SK-N-SH (cell line): ENCODE data around the gene CASP7. TPM values are rescaled to one million over a fixed set of nuclear protein-coding genes. Genes with fewer than 3 reads are reported as not detected.

ENCODE experiments used
- CTCF ChIA-PET: fragments of 300-600, 350-600 bp; formaldehyde crosslinking; extraction: SDS; loops from one replicate; lab custom pipeline; 2021; lab: Yijun Ruan, JAX
- POLR2A ChIA-PET: fragments of 350-600 bp; sonication (Branson Sonifier 250); formaldehyde crosslinking; extraction: SDS; loops from one replicate; lab custom pipeline; 2020; ENCODE audit warnings: antibody characterized with exemption, inconsistent platforms; lab: Yijun Ruan, JAX
- DNase-seq: peaks from one replicate; pipeline ENCODE4 v3.0.0; 2012
- H2AFZ ChIP-seq: fragments of 200-600 bp; sonication (generic); 2 replicates; pipeline ENCODE4 v1.8.1; 2016; ENCODE audit warnings: antibody characterized with exemption, mild to moderate bottlenecking, low read depth
- H3F3A ChIP-seq: fragments of 200-600 bp; sonication (generic); replicated peaks from 2 replicates; pipeline ENCODE3; 2016; ENCODE audit warnings: antibody characterized with exemption, mild to moderate bottlenecking; ENCODE audit not compliant: insufficient read depth
- H3K27ac ChIP-seq, 2 experiments: fragments of 200-500 bp in 1 of 2; fragments of 200-600 bp in 1 of 2; sonication (Bioruptor generic) in 1 of 2; sonication (generic), shearing (Covaris generic) in 1 of 2; 2 replicates each; pipeline versions ENCODE4 v1.5.1 to v1.6.1; 2014 to 2016; ENCODE audit warnings: low read depth in 2 of 2, inconsistent platforms in 1 of 2, low read length in 1 of 2, mild to moderate bottlenecking in 1 of 2, mixed read lengths in 1 of 2
- H3K27me3 ChIP-seq: fragments of 200-600 bp; sonication (generic), shearing (Covaris generic); 2 replicates; pipeline ENCODE4 v1.6.1; 2016; ENCODE audit warnings: mixed run types; ENCODE audit not compliant: insufficient read depth
- H3K36me3 ChIP-seq, 2 experiments: fragments of 200-500 bp in 1 of 2; fragments of 200-600 bp in 1 of 2; sonication (Bioruptor generic) in 1 of 2; sonication (generic) in 1 of 2; replicated peaks in 1 of 2; 2 replicates each; pipeline versions ENCODE3 to v1.5.1; 2014 to 2016; ENCODE audit warnings: low read length in 1 of 2, mild to moderate bottlenecking in 1 of 2; ENCODE audit not compliant: insufficient read depth in 2 of 2, control insufficient read depth in 1 of 2
- H3K4me1 ChIP-seq, 2 experiments: fragments of 200-500 bp in 1 of 2; fragments of 200-600 bp in 1 of 2; sonication (Bioruptor generic) in 1 of 2; sonication (generic), shearing (Covaris generic) in 1 of 2; 2 replicates each; pipeline versions ENCODE4 v1.5.1 to v1.6.1; 2014 to 2016; ENCODE audit warnings: low read depth in 1 of 2, low read length in 1 of 2, mixed run types in 1 of 2; ENCODE audit not compliant: insufficient read depth in 2 of 2, control insufficient read depth in 1 of 2
- H3K4me2 ChIP-seq: fragments of 200-600 bp; sonication (generic), shearing (Covaris generic); 2 replicates; pipeline ENCODE4 v1.6.1; 2017; ENCODE audit warnings: mixed run types
- H3K4me3 ChIP-seq, 2 experiments: fragments of 200-500 bp in 1 of 2; fragments of 200-600 bp in 1 of 2; sonication (Bioruptor generic) in 1 of 2; sonication (generic), shearing (Covaris generic) in 1 of 2; 2 replicates each; pipeline versions ENCODE4 v1.5.1 to v1.8.1; 2014 to 2016; ENCODE audit warnings: low read depth in 2 of 2, inconsistent platforms in 1 of 2, low read length in 1 of 2, mild to moderate bottlenecking in 1 of 2, mixed read lengths in 1 of 2, moderate library complexity in 1 of 2
- H3K79me2 ChIP-seq: fragments of 200-600 bp; sonication (generic); 2 replicates; pipeline ENCODE4 v1.8.1; 2017; ENCODE audit warnings: mild to moderate bottlenecking; ENCODE audit not compliant: insufficient read depth
- H3K9ac ChIP-seq: fragments of 200-600 bp; sonication (generic); 2 replicates; pipeline ENCODE4 v1.6.1; 2017; ENCODE audit warnings: mixed run types
- H3K9me2 ChIP-seq: fragments of 200-600 bp; sonication (generic); 2 replicates; pipeline ENCODE4 v1.6.1; 2017; ENCODE audit warnings: mixed run types
- H3K9me3 ChIP-seq: fragments of 200-600 bp; sonication (generic); 2 replicates; pipeline ENCODE4 v1.6.1; 2017; ENCODE audit warnings: mixed run types, mild to moderate bottlenecking, moderate library complexity
- H4K20me1 ChIP-seq: fragments of 200-600 bp; sonication (generic); 2 replicates; pipeline ENCODE4 v1.6.1; 2017; ENCODE audit warnings: mild to moderate bottlenecking, mixed run types; ENCODE audit not compliant: insufficient read depth
- EP300 ChIP-seq, 2 experiments: IDR thresholded peaks; 2 replicates each; pipeline versions ENCODE4 v1.4.0 to v1.6.1; 2012; ENCODE audit warnings: borderline replicate concordance in 1 of 2, low read depth in 1 of 2, low read length in 1 of 2
- EZH2phosphoT487 ChIP-seq: fragments of 200-600 bp; sonication (generic); IDR thresholded peaks from 2 replicates; pipeline ENCODE4 v1.6.1; 2017; ENCODE audit warnings: low read depth, mixed run types, mild to moderate bottlenecking, antibody characterized with exemption, moderate library complexity, borderline replicate concordance
- FOXM1 ChIP-seq: IDR thresholded peaks from 2 replicates; pipeline ENCODE4 v1.4.0; 2012; ENCODE audit warnings: low read depth, mild to moderate bottlenecking
- GABPA ChIP-seq: IDR thresholded peaks from 2 replicates; pipeline ENCODE4 v1.4.0; 2012; ENCODE audit warnings: low read depth, mild to moderate bottlenecking
- GATA2 ChIP-seq: sonication (generic); formaldehyde crosslinking; IDR thresholded peaks from 2 replicates; pipeline ENCODE4 v1.5.0; 2020; ENCODE audit warnings: mild to moderate bottlenecking, missing genetic modification reagents
- JUND ChIP-seq: IDR thresholded peaks from 2 replicates; pipeline ENCODE4 v1.4.0; 2012
- MEF2A ChIP-seq: IDR thresholded peaks from 2 replicates; pipeline ENCODE4 v1.4.0; 2012; ENCODE audit warnings: low read depth, borderline replicate concordance
- NFIC ChIP-seq: IDR thresholded peaks from 2 replicates; pipeline ENCODE4 v1.4.0; 2012; ENCODE audit warnings: borderline replicate concordance
- NRF1 ChIP-seq: IDR thresholded peaks from 2 replicates; pipeline ENCODE4 v1.6.1; 2012; ENCODE audit warnings: low read depth, mild to moderate bottlenecking, low read length
- RCOR1 ChIP-seq: fragments of 150-350 bp; IDR thresholded peaks from 2 replicates; pipeline ENCODE4 v1.6.1; 2017; ENCODE audit warnings: antibody characterized with exemption, low read length
- RFX5 ChIP-seq: IDR thresholded peaks from 2 replicates; pipeline ENCODE4 v1.6.1; 2012; ENCODE audit warnings: mild to moderate bottlenecking, improper control_type of control experiment, low read length
- SMC3 ChIP-seq: IDR thresholded peaks from 2 replicates; pipeline ENCODE4 v1.6.1; 2012; ENCODE audit warnings: low read depth, low read length, improper control_type of control experiment
- TCF12 ChIP-seq: IDR thresholded peaks from 2 replicates; pipeline ENCODE4 v1.4.0; 2012
- TEAD4 ChIP-seq: IDR thresholded peaks from 2 replicates; pipeline ENCODE4 v1.4.0; 2012; ENCODE audit warnings: mild to moderate bottlenecking, borderline replicate concordance; ENCODE audit not compliant: insufficient read depth
- WGBS: methylation state at CpG from one replicate; pipeline ENCODE4 v1.1.6; 2017; ENCODE audit warnings: low lambda C conversion rate; 5-methylcytosine and 5-hydroxymethylcytosine counted together
- polyA plus RNA-seq, 3 experiments: library from polyadenylated mRNA; depleted of rRNA; stranded (reverse); fragments of >200 nt; gene quantifications; 2 replicates each; pipeline ENCODE4 v1.2.3, GENCODE V29; 2012
- TF ChIP-seq, protein P1 (sequence below): IDR thresholded peaks from 2 replicates; pipeline ENCODE4 v1.4.0; 2012; ENCODE audit warnings: low read depth, borderline replicate concordance
- TF ChIP-seq, protein P2 (sequence below): IDR thresholded peaks from 2 replicates; pipeline ENCODE4 v1.4.0; 2012; ENCODE audit warnings: low read depth, borderline replicate concordance
- TF ChIP-seq, protein P3 (sequence below): IDR thresholded peaks from 2 replicates; pipeline ENCODE4 v1.4.0; 2012; ENCODE audit warnings: low read depth

The CASP7 gene
- polyA plus RNA-seq, 1 of the 3 experiments (the other 2 are of a cell fraction): 15.1 TPM

DNA sequence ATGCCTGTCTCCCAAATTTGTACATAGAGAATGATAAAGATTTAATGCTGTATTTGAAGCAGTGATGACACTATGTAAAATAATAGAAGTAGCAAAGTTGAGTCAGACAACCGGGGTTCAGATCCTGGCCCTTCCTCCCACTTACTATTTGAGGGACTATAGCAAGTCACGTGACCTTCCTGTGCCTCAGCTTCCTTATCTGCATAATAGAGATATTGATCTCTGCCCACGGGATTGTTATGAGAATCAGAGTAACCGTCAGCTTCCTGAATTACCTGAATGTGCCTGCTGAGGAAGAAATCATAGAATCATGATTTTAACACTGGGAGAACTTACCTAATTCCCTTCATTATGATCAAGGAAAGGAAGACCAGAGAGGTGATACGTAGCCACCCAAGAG lies 26.9 kb downstream of the CASP7 start:
- Histone ChIP-seq H3F3A (no peaks in the 10 kb centered on the region), H2AFZ (no peak overlapping the region), H3K27me3 (no peaks in the 10 kb centered on the region), H3K4me1 (peaks cover 6 to 38% of the 10 kb centered on the region in 2 experiments; a peak in 3 of 4 replicates), H4K20me1 (0 out of 2 replicates have a peak, but pooled peaks cover 4% of the 10 kb centered on the region), H3K36me3 (no peaks in the 10 kb centered on the region), H3K4me3 (no peak overlapping the region), H3K9me2 (no peaks in the 10 kb centered on the region), H3K27ac (no peak overlapping the region), H3K9ac (no peak overlapping the region), H3K4me2 (no peak overlapping the region), H3K79me2 (no peaks in the 10 kb centered on the region; the same call in 1 of the 2 replicates), H3K9me3 (no peaks in the 10 kb centered on the region)
- TF ChIP-seq MEF2A (no peak), NFIC (no peak), GABPA (no peak), JUND (no peak), EZH2phosphoT487 (no peak), EP300 (IDR thresholded peaks at IDR 0.05; ENCODE audit: borderline replicate concordance in 1 of 2, low read depth in 1 of 2, low read length in 1 of 2) (no peak), GATA2 (CRISPR knock-in tag) (no peak), TCF12 (no peak), FOXM1 (no peak), RCOR1 (no peak), RFX5 (no peak), SMC3 (no peak), TEAD4 (no peak), NRF1 (no peak)
- TF ChIP-seq, protein P1, sequence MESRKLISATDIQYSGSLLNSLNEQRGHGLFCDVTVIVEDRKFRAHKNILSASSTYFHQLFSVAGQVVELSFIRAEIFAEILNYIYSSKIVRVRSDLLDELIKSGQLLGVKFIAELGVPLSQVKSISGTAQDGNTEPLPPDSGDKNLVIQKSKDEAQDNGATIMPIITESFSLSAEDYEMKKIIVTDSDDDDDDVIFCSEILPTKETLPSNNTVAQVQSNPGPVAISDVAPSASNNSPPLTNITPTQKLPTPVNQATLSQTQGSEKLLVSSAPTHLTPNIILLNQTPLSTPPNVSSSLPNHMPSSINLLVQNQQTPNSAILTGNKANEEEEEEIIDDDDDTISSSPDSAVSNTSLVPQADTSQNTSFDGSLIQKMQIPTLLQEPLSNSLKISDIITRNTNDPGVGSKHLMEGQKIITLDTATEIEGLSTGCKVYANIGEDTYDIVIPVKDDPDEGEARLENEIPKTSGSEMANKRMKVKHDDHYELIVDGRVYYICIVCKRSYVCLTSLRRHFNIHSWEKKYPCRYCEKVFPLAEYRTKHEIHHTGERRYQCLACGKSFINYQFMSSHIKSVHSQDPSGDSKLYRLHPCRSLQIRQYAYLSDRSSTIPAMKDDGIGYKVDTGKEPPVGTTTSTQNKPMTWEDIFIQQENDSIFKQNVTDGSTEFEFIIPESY: no peak
- TF ChIP-seq, protein P2, sequence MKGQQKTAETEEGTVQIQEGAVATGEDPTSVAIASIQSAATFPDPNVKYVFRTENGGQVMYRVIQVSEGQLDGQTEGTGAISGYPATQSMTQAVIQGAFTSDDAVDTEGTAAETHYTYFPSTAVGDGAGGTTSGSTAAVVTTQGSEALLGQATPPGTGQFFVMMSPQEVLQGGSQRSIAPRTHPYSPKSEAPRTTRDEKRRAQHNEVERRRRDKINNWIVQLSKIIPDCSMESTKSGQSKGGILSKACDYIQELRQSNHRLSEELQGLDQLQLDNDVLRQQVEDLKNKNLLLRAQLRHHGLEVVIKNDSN: no peak
- TF ChIP-seq, protein P3, sequence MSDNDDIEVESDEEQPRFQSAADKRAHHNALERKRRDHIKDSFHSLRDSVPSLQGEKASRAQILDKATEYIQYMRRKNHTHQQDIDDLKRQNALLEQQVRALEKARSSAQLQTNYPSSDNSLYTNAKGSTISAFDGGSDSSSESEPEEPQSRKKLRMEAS: no peak
- 89% methylated on average over 5 of the region's 5 CpGs for WGBS
- no peak for DNase-seq
- ChIA-PET CTCF (interaction anchor here (2.4 to 2.5 kb wide), 3 partner anchors 27 to 395 kb away, joined by 8 to 36 read pairs (median 10); partner anchors contain the start of gene CASP7), POLR2A (no interaction called here)

DNA sequence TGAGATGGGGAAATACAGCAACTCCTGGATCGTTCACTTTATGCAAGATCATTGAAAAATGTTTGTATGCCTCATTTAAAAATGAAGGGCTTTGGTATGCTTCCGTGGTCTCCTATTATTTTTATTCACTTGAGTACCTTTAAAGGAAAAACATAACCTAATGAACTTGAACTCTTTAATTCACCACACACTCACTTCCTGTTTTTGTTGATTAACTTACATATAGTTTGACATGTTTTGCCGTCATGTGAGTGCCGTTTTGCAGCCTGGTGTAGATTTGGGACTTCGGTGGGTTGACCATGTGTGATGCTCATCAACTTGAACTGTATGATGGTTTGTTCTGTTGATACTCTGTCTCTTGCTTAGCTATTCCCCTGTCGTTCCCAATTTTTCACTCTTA lies 28.9 kb downstream of the CASP7 start:
- peak overlapping the region; percentile 27; the same call in 1 of the 2 replicates for H3K4me2 ChIP-seq

More for the DNA sequence above, 28.9 kb downstream of the CASP7 start:
- peaks cover 6 to 39% of the 10 kb centered on the region in 2 experiments; a peak in 3 of 4 replicates for H3K4me1 ChIP-seq
- no peak overlapping the region for H2AFZ ChIP-seq
- H3K9me3 ChIP-seq: no peaks in the 10 kb centered on the region
- no peak for TF ChIP-seq TEAD4
- TF ChIP-seq, all 33 proteins: peak for 0
- Histone ChIP-seq H3K79me2 (no peaks in the 10 kb centered on the region; the same call in 1 of the 2 replicates), H3K4me3 (no peak overlapping the region), H3K9ac (no peak overlapping the region), H3K27ac (peak overlapping the region in 1 of 2 experiments; percentile 47; a peak in 2 of 4 replicates), H3F3A (no peaks in the 10 kb centered on the region), H3K9me2 (no peaks in the 10 kb centered on the region), H3K27me3 (no peaks in the 10 kb centered on the region), H4K20me1 (0 out of 2 replicates have a peak, but pooled peaks cover 4% of the 10 kb centered on the region), H3K36me3 (no peaks in the 10 kb centered on the region)
- 95% methylated on average over 6 of the region's 6 CpGs for WGBS
- ChIA-PET POLR2A (no interaction called here), CTCF (no interaction called here)
- no peak for DNase-seq
